ENCODE results near the gene ZDHHC4. TPM values are rescaled to one million over a fixed set of nuclear protein-coding genes. Genes with fewer than 3 reads are reported as not detected.

ZDHHC4 gene
- total and polyA plus RNA-seq, 2 of the 8 experiments (the other 6 are each of a cell fraction or from before 2014, with no cell fraction given) = 50.2 to 171 TPM

DNA sequence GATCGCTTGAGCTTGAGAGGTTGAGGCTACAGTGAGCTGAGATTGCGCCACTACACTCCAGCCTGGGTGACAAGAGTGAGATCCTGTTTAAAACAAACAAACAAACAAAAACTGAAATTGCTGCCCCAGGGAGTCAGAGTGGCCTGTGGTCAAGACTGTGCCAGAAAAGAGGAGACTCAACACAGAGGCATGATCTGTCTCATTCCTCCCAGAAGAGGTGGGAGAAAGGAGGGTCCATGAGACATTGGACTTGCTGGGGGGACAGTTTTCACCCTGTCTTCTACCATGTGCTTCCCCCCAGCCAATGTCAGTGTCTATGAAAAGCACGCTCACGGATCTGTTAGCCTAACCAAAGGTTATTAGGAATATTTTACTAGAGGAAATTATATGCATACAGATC lies 41.4 kb downstream of the ZDHHC4 start (continued):
- no peak for TF ChIP-seq HDAC6 (IDR thresholded peaks at IDR 0.05; ENCODE audit: low read depth, low read length)

Data from H1 (cell line).